ENCODE data around the gene TMEM218.

DNA sequence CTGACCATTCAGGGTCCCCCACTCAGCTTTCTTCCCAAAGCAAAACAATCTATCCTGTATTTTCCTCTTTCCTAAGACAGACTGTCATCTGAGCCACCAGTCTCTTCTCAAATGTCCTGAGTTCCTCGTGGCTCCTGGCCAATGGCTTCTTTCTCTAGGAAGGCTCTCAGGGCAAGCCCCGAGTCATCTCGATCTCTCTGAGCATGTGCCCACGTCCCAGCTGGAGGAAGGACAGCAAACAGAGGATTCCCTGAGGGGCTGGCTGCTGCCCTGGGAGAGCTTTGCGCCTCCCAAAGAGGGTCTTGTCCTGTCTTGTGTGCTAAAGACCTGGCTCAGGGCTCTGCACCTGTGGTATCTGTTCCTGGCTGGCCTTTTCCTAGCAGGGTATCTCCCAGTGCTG, 40.0 kb downstream of the TMEM218 start:
- TF ChIP-seq POLR2A (IDR thresholded peaks at IDR 0.05; ENCODE audit: low read length): no peak
- TF ChIP-seq GATA1 (IDR thresholded peaks at IDR 0.05; ENCODE audit: low read depth, low read length): no peak
